Stimulated activated CD4-positive, alpha-beta T cell treated with anti-CD3 and anti-CD28 coated beads, Interleukin-15, amount 100 ng/mL, for 1 hour (primary cell): ENCODE results near the gene PEF1.

Experiments used
- DNase-seq, 2 donors: peaks; one replicate each; pipeline ENCODE4 v3.0.0-alpha.2; 2020; ENCODE audit warnings: low read depth in 1 of 2, low spot score in 1 of 2

Gene PEF1

DNA sequence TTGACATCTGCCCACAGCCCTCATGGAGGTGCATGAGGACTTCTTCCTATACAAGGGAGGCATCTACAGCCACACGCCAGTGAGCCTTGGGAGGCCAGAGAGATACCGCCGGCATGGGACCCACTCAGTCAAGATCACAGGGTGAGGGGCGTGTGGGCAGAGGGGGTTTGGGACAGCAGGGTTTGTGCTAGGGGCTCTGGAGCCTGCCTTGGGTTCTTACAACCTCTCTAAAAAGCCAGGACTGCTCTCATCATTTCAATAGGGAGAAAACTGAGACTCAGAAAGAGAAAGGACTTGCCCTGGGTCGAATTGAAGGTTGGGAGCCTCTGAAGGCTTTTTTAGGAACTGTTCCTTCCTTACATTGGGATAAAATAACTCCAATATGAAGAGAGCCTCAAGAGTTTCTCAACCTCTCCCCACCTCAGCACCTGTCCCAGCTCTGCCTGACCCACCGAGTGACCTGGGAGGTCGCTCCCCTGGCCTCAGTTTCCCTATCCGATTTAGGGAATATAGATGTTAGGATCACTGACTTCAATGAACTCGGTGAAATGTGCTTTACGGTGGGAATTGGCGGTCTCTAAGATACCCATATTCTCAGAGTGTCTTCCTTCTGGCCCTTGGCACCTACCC is 58.8 kb downstream of the PEF1 start:
- no peak for DNase-seq

DNA sequence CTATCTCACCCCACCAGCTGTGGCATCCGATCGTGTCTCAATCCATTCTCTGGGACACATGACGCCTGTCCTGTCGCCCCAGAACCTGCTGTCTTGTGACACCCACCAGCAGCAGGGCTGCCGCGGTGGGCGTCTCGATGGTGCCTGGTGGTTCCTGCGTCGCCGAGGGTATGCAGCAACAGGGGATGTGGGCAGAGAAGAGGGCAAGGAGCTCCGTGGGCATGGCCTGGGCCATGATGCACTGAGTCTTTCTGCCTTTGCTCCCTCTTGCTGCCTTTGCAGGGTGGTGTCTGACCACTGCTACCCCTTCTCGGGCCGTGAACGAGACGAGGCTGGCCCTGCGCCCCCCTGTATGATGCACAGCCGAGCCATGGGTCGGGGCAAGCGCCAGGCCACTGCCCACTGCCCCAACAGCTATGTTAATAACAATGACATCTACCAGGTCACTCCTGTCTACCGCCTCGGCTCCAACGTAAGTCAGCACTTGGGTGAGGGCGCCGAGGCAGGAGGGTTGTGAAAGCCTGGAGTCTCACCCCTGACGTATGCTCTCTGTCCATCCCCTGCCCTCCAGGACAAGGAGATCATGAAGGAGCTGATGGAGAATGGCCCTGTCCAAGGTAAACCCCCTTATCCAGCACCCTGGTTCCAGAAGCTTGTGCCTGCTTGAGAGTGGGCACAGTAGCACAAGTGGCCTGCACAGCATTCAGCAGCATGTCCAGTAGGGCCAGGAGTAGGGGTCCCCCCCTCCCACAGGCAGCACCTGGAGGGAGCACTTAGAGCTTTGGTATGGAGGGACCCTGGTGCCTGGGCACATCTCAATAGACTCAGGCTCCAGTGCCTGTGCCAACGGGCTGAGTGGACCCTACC is 59.6 kb downstream of the PEF1 start:
- no peak for DNase-seq

GRCh38 chr1:31583995-31584868 is 60.4 kb downstream of the PEF1 start:
- DNase-seq, result no peak

DNA sequence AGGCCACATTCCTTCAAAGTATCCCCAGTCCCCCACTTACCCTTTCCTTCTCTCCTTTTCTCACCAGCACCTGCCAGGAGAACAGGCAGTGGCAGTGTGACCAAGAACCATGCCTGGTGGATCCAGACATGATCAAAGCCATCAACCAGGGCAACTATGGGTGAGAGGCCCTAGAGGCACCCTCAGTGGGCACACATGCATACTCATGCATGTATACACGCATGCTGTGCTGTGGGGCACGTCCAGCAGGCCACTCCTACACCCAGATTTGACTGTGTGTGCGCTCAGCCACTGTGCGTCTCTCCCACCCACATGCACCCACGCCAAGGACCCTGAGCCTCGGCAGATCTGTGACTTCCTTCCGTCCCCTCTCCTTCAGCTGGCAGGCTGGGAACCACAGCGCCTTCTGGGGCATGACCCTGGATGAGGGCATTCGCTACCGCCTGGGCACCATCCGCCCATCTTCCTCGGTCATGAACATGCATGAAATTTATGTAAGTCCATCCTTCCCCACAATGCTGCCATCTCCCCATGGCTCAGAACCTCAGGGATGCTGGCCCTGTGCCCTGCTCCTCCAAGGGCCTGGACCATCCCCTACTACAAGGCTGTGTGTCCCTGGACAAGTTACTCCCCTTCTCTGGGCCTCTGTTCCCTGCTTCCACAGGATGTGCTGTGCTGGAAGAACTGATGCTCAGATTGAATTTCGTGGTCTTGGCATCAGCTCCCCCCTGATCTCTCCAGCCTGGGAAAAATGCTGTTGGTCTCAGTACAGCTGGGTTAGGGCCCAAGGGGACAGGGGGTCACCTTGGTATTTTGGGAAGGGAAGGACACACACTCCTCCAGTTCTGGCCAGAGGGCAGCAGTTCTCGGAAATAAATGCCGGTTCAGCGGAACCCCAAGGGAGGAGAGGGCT is 61.3 kb downstream of the PEF1 start:
- DNase-seq, result no peak

- no peak for DNase-seq
Measured at GRCh38 chr1:31581821-31582810, 62.6 kb downstream of the PEF1 start.

DNA sequence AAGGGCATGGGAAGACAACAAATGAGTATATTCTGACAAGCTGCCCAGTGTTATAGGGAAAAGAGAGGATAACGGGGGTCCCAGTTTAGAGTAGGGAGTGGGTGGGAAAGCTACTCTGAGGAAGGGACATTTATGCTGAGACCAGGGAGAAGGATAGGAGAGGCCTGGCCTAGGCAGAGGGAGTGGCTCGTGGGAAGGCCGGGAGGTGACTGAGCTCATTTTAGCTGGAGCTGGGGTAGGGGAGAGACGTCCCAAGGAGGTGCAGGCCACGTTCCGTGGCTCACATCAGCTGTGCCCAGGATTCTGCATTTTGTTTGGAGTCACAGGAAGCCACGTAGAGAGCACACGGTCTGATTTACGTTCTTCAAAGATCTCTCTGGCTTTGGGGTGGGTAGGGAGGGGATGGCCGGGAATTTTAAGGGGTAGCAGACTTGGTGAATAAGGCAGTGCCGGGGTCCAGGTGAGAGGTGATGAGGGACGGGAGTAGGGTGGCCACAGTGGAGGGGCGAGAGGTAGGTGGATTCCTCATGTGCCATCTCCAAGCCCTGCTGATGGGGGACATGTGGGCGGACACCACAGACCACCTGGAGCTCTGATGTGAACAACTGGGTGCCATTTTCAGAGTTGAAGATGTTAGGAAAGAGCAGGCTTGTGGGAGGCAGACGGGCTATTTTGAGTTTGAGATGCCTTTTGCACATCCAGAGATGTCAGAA is 63.6 kb downstream of the PEF1 start:
- DNase-seq, result no peak

GRCh38 chr1:31580513-31580870 is 64.2 kb downstream of the PEF1 start:
- no peak for DNase-seq
